D341Med (cell line): ENCODE results near the gene SLC6A6.

ENCODE experiments used
- DNase-seq: peaks from one replicate; pipeline ENCODE4 v3.0.0; 2012; ENCODE audit warnings: low spot score

SLC6A6 gene

DNA sequence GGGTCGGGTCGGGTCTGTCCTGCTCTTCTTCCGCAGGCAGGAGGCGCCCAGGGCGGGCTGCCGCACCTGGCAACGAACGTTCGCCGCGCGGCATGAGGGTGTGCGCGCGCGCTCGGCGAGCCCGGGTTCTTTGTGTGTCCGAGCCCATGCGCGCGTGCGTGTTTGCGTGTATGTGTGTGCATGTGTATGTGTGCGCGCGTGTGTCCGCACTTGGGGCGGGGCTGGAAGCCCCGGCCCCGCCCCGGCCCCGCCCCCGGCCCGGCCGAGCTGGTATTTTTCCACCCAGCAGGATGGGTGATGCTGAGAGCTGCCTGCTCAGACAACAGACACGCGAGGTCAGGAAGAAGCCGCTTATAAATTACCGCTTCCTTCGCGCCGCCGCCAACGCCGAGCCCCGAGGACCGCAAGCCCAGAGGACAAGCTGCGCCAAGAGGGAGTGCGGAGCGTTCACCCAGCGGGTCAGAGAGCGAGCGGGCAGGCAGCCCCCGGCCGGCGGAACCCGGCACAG lies at the start of gene SLC6A6:
TSS of gene SLC6A6 (plus strand) at position 303 of the 508 bp plus-strand sequence. CDS start 41,029 bp downstream, outside the sequence.
- DNase-seq = peak; percentile 96

DNA sequence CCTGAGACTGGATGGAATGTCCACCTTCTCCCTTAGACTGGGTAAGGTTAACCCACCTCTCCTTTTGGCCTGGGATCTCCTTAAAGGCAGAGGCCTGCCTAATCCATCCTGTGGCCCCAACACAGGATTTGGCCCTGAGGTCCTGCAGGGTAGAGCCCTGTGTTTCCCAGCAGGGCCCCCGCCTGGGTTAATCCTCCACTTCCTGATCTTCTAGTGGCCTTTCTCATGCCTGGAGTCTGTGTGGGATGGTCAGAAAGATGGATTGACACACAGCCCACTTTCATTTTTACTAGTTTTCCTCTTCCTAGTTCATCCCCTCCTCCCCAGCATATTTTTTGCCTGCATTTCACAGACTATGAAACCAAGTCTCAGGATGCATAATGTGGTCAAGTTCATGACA lies 48.9 kb upstream of the SLC6A6 start:
- no peak for DNase-seq

- DNase-seq = no peak
These were observed 44.9 kb upstream of the SLC6A6 start for GRCh38 chr3:14357463-14357862.

- no peak for DNase-seq
These were observed 43.8 kb upstream of the SLC6A6 start for GRCh38 chr3:14358426-14359211.

- no peak for DNase-seq
These were observed 43.1 kb upstream of the SLC6A6 start for GRCh38 chr3:14359348-14359747.

DNA sequence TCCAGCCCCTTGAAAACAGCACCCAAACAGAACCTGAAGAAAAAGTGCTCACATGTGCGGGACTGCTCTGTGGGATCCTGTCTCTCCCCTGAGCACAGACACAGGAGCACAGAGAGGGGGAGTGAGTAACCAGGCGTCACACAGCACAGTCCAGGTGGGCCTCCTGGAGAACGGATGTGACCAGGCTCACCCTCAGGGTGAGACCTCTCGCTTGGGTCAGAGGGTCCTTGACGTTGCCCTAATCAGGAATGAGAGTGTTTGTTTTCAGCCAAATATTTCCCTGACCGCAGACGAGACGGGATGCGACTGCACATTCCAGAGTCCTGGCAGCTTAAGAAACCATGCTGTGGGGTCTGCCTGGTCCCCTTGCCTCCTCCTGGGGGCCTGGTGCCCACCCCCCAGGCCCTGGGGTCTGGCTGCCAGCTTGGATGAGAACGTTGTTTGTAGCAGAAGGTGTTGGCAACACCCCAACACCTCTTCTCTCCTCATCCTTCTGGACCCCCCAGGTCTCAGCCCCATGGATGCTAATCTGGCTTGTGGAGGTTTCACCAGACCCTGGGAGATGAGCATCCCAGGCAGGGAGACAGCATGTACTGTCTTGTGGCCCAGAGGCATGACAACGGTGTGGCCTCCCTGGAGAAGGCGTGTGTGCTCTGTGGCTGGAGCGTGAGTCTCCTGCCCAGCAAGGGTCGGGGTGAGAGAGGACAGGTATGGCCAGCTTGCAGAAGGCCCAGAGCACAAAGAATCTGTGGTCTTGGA lies 42.1 kb upstream of the SLC6A6 start:
- no peak for DNase-seq

GRCh38 chr3:14361068-14361677 lies 41.2 kb upstream of the SLC6A6 start:
- no peak for DNase-seq

GRCh38 chr3:14362890-14363289 lies 39.5 kb upstream of the SLC6A6 start:
- DNase-seq = no peak

- DNase-seq = no peak
These were observed 39.0 kb upstream of the SLC6A6 start for GRCh38 chr3:14363379-14363778.

DNA sequence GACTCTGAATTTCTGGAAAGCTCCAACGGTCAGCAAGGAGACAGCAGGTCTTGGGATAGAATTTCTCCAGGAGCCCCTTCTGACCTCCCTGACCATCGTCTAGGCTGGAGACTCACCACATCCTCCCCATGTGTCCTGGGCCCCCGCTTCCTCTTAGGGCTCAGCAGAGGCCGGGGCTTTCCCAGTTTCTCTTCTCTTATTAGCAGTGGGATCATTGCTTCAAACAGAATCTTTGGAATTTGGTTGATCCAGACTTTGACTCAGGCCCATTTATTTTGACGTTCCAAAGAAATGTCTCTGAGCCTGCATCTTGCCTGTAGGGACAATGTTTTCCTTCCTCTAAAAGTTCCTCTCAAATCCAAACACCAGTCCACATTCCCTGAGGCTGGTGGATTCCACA lies 38.4 kb upstream of the SLC6A6 start:
- no peak for DNase-seq

- DNase-seq = no peak
These were observed 37.7 kb upstream of the SLC6A6 start for GRCh38 chr3:14364580-14365292.

- no peak for DNase-seq
These were observed 36.2 kb upstream of the SLC6A6 start for GRCh38 chr3:14366248-14366647.

- DNase-seq = no peak
These were observed 35.2 kb upstream of the SLC6A6 start for GRCh38 chr3:14366915-14367823.

DNA sequence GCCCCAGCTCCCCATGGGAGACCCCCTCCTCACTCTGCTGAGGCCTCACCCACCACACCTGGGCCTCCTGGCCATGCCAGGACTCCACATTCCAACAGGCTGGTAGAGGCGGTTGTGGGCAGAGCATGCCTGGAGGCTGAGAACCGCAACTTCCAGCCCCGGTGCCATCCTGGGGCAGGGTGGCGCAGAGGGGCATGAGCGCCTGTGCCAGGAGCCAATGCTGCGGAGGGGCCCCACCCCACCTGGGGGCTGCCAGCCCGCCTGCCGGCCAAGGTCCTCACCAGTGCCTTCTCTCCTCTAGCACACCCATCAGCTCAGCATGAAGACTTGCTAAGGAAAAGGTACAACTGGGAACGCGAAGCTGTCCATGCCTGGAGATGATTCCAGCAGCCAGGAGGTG lies 34.3 kb upstream of the SLC6A6 start:
- no peak for DNase-seq

GRCh38 chr3:14368885-14369284 lies 33.5 kb upstream of the SLC6A6 start:
- DNase-seq = no peak

DNA sequence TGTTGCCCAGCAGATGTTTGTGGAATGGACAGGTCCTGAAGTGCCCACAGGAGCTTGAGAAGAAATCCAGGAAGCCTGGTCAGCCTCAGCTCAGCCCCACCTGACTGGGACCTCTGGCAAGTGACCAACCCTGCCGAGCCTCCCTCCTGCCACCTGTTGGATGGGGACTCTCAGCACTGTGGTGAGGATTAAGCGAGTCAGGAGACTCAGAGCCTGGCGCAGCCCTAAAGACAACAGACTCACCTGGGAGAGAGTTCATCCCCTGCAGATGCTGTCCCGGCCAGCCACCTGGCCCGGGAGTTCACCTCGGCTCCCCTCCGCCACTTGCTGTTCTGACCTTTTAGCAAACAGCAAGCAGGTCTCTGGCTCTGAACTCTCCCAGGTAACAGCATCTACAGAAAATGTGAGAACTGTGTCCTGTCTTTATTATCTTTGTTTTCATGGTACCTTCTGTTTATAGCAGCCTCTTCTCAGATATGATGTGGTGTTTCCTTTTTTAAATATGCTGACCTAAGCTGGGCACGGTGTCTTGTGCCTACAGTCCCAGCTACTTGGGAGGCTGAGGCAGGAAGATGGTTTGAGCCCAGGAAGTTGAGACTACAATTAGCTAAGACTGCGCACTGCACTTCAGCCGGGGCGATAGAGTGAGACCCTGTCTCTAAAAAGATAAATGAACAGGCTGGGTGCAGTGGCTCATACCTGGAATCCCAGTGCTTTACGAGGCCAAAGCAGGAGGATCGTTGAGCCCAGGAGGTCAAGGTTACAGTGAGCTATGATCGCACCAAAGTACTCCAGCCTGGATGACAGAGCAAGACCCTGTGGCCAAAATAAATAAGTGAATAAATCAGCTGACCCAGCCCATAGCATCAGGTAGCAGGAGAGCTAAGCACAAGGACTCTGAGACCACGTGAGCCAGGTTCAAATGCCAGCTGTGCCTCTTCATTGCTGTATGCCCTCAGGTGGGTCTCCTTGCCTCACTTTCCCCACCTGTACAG lies 32.4 kb upstream of the SLC6A6 start:
- DNase-seq = no peak

GRCh38 chr3:14370720-14371572 lies 31.5 kb upstream of the SLC6A6 start:
- DNase-seq = no peak

- no peak for DNase-seq
These were observed 30.6 kb upstream of the SLC6A6 start for GRCh38 chr3:14371573-14372474.
